Activated T-cell treated with anti-CD3 and anti-CD28 coated beads, Interleukin-2, amount 50 U/mL, for 72 hours (primary cell): Measurements from ENCODE around the gene CBR1. TPM values are rescaled to one million over a fixed set of nuclear protein-coding genes. Genes with fewer than 3 reads are reported as not detected.
A peak's percentile ranks its signal among the peaks of the same experiment; 100 is the strongest.

Experiments used
- ATAC-seq, 2 donors: fragments of 150-1000 bp; cut with Tn5 transposase; replicated peaks in 1 of 2; 2 replicates each; pipeline ENCODE4 v1.10.0; 2021; ENCODE audit warnings: moderate library complexity in 2 of 2, mild to moderate bottlenecking in 1 of 2
- DNase-seq, 2 donors: peaks; one replicate each; pipeline ENCODE4 v3.0.0; 2021 to 2022; ENCODE audit warnings: mixed read lengths in 1 of 2
- H3K27ac Mint-ChIP-seq: one replicate; pipeline ENCODE4 v1.8.0; 2022; ENCODE audit warnings: mild to moderate bottlenecking, moderate library complexity, mixed read lengths
- H3K27me3 Mint-ChIP-seq: one replicate; pipeline ENCODE4 v1.8.0; 2022; ENCODE audit warnings: low read depth, mixed read lengths
- H3K36me3 Mint-ChIP-seq, 2 donors: one replicate each; pipeline ENCODE4 v1.8.0; 2022; ENCODE audit warnings: mixed read lengths in 2 of 2, mild to moderate bottlenecking in 1 of 2; ENCODE audit not compliant: insufficient read depth in 2 of 2
- H3K4me1 Mint-ChIP-seq: one replicate; pipeline ENCODE4 v1.8.0; 2022; ENCODE audit warnings: low read depth, mixed read lengths
- H3K4me3 Mint-ChIP-seq, 2 donors: one replicate each; pipeline ENCODE4 v1.8.0; 2022; ENCODE audit warnings: mild to moderate bottlenecking in 2 of 2, mixed read lengths in 2 of 2, moderate library complexity in 2 of 2
- H3K9me3 Mint-ChIP-seq, 2 donors: one replicate each; pipeline ENCODE4 v1.8.0; 2022; ENCODE audit warnings: mixed read lengths in 2 of 2
- total RNA-seq, 2 donors: library from RNA; stranded (reverse); gene quantifications; one replicate each; pipeline ENCODE4 v1.2.3, GENCODE V29; 2022

The CBR1 gene
- total RNA-seq: 10 to 100 TPM; 17.0 to 38.5 TPM

GRCh38 chr21:36069713-36070583 is at the start of gene CBR1:
Gene CBR1 (plus strand): TSS chr21:36070024. CDS start chr21:36070116, 92 bp downstream.
- peak; percentile 95 to 97 for ATAC-seq
- Mint-ChIP-seq H3K4me3 (peak within 1 kb of the TSS; percentile 90 to 92), H3K27ac (no peak within 1 kb of the TSS), H3K9me3 (peaks cover 4 to 5% of the 10 kb centered on the region in 2 donors), H3K27me3 (no peaks in the 10 kb centered on the region), H3K36me3 (peaks cover 11 to 28% of the 10 kb centered on the region in 2 donors), H3K4me1 (peaks cover 51% of the 10 kb centered on the region)
- peak; percentile 86 to 88 for DNase-seq

GRCh38 chr21:36021251-36021837 is 48.5 kb upstream of the CBR1 start:
- H3K4me3 Mint-ChIP-seq: no peak overlapping the region
- H3K27me3 Mint-ChIP-seq: no peaks in the 10 kb centered on the region
- H3K4me1 Mint-ChIP-seq: no peaks in the 10 kb centered on the region
- peaks cover 0 to 4% of the 10 kb centered on the region in 2 donors for H3K36me3 Mint-ChIP-seq
- DNase-seq: no peak
- no peak overlapping the region for H3K27ac Mint-ChIP-seq
- no peaks in the 10 kb centered on the region for H3K9me3 Mint-ChIP-seq
- no peak for ATAC-seq

- DNase-seq: no peak
- Mint-ChIP-seq H3K27ac (no peak overlapping the region), H3K4me1 (no peaks in the 10 kb centered on the region), H3K36me3 (peaks cover 0 to 4% of the 10 kb centered on the region in 2 donors), H3K4me3 (no peak overlapping the region), H3K9me3 (no peaks in the 10 kb centered on the region), H3K27me3 (no peaks in the 10 kb centered on the region)
- ATAC-seq: no peak
These were observed 47.3 kb upstream of the CBR1 start for GRCh38 chr21:36022427-36023091.

GRCh38 chr21:36023092-36023480 is 46.7 kb upstream of the CBR1 start:
- no peaks in the 10 kb centered on the region for H3K9me3 Mint-ChIP-seq
- no peaks in the 10 kb centered on the region for H3K27me3 Mint-ChIP-seq
- H3K36me3 Mint-ChIP-seq: peaks cover 0 to 4% of the 10 kb centered on the region in 2 donors
- ATAC-seq (no peak), DNase-seq (no peak)
- H3K4me3 Mint-ChIP-seq: no peak overlapping the region
- no peak overlapping the region for H3K27ac Mint-ChIP-seq
- peaks cover under 1% of the 10 kb centered on the region for H3K4me1 Mint-ChIP-seq

- ATAC-seq: no peak
- DNase-seq: no peak
- no peaks in the 10 kb centered on the region for H3K9me3 Mint-ChIP-seq
- no peaks in the 10 kb centered on the region for H3K27me3 Mint-ChIP-seq
- no peak overlapping the region for H3K4me3 Mint-ChIP-seq
- peaks cover 0 to 4% of the 10 kb centered on the region in 2 donors for H3K36me3 Mint-ChIP-seq
- no peak overlapping the region for H3K27ac Mint-ChIP-seq
- peaks cover 7% of the 10 kb centered on the region for H3K4me1 Mint-ChIP-seq
These were observed 45.0 kb upstream of the CBR1 start for GRCh38 chr21:36024782-36025181.

- Mint-ChIP-seq H3K27ac (no peak overlapping the region), H3K4me3 (no peak overlapping the region), H3K9me3 (no peaks in the 10 kb centered on the region), H3K36me3 (no peaks in the 10 kb centered on the region), H3K4me1 (peaks cover 7% of the 10 kb centered on the region), H3K27me3 (no peaks in the 10 kb centered on the region)
- ATAC-seq (no peak), DNase-seq (no peak)
These were observed 42.5 kb upstream of the CBR1 start for GRCh38 chr21:36027347-36027746.

- H3K4me3 Mint-ChIP-seq: no peak overlapping the region
- H3K9me3 Mint-ChIP-seq: no peaks in the 10 kb centered on the region
- no peaks in the 10 kb centered on the region for H3K36me3 Mint-ChIP-seq
- peaks cover 7% of the 10 kb centered on the region for H3K4me1 Mint-ChIP-seq
- no peaks in the 10 kb centered on the region for H3K27me3 Mint-ChIP-seq
- peak; percentile 79 to 82 for ATAC-seq
- DNase-seq: peak; percentile 55 to 70
- H3K27ac Mint-ChIP-seq: no peak overlapping the region
These were observed 41.4 kb upstream of the CBR1 start for GRCh38 chr21:36028127-36029069.

- H3K36me3 Mint-ChIP-seq: no peaks in the 10 kb centered on the region
- no peak overlapping the region for H3K4me3 Mint-ChIP-seq
- no peaks in the 10 kb centered on the region for H3K9me3 Mint-ChIP-seq
- no peak for DNase-seq
- no peaks in the 10 kb centered on the region for H3K27me3 Mint-ChIP-seq
- ATAC-seq: no peak
- no peak overlapping the region for H3K27ac Mint-ChIP-seq
- H3K4me1 Mint-ChIP-seq: peaks cover 7% of the 10 kb centered on the region
These were observed 40.5 kb upstream of the CBR1 start for GRCh38 chr21:36029309-36029708.

- DNase-seq: no peak
- ATAC-seq: no peak
- peaks cover 7% of the 10 kb centered on the region for H3K4me1 Mint-ChIP-seq
- H3K9me3 Mint-ChIP-seq: no peaks in the 10 kb centered on the region
- H3K4me3 Mint-ChIP-seq: no peak overlapping the region
- no peaks in the 10 kb centered on the region for H3K36me3 Mint-ChIP-seq
- no peaks in the 10 kb centered on the region for H3K27me3 Mint-ChIP-seq
- H3K27ac Mint-ChIP-seq: no peak overlapping the region
These were observed 39.1 kb upstream of the CBR1 start for GRCh38 chr21:36030581-36031189.

- H3K27me3 Mint-ChIP-seq: no peaks in the 10 kb centered on the region
- H3K4me1 Mint-ChIP-seq: peaks cover 7% of the 10 kb centered on the region
- ATAC-seq (no peak), DNase-seq (no peak)
- H3K9me3 Mint-ChIP-seq: no peaks in the 10 kb centered on the region
- H3K36me3 Mint-ChIP-seq: peaks cover 2 to 3% of the 10 kb centered on the region in 2 donors
- no peak overlapping the region for H3K27ac Mint-ChIP-seq
- no peak overlapping the region for H3K4me3 Mint-ChIP-seq
These were observed 37.0 kb upstream of the CBR1 start for GRCh38 chr21:36032647-36033406.

GRCh38 chr21:36034211-36034913 is 35.5 kb upstream of the CBR1 start:
- H3K27me3 Mint-ChIP-seq: no peaks in the 10 kb centered on the region
- ATAC-seq: no peak
- H3K27ac Mint-ChIP-seq: no peak overlapping the region
- H3K4me3 Mint-ChIP-seq: no peak overlapping the region
- H3K9me3 Mint-ChIP-seq: no peaks in the 10 kb centered on the region
- H3K36me3 Mint-ChIP-seq: peaks cover 3 to 4% of the 10 kb centered on the region in 2 donors
- no peak for DNase-seq
- H3K4me1 Mint-ChIP-seq: no peaks in the 10 kb centered on the region
